Smooth muscle cell (in vitro differentiated cells): ENCODE measurements around the gene PMEPA1. TPM values are rescaled to one million over a fixed set of nuclear protein-coding genes. Genes with fewer than 3 reads are reported as not detected.

Experiments used
- DNase-seq: peaks from one replicate; lab custom pipeline; 2025; ENCODE audit not compliant: unreplicated experiment; lab: John Stamatoyannopoulos, UW
- H2AFZ ChIP-seq: fragments of 200-600 bp; sonication (generic); 2 replicates; pipeline ENCODE4 v1.6.0; 2016; ENCODE audit warnings: antibody characterized with exemption, low read depth, mild to moderate bottlenecking
- H3F3A ChIP-seq: fragments of 200-600 bp; sonication (generic); 2 replicates; pipeline ENCODE4 v1.6.0; 2017; ENCODE audit warnings: antibody characterized with exemption, low read depth
- H3K27ac ChIP-seq: fragments of 200-600 bp; sonication (generic); 2 replicates; pipeline ENCODE4 v1.5.1; 2016; ENCODE audit warnings: low read depth, mild to moderate bottlenecking
- H3K27me3 ChIP-seq: fragments of 200-600 bp; sonication (generic); 2 replicates; pipeline ENCODE4 v1.6.1; 2016; ENCODE audit warnings: low read depth, mild to moderate bottlenecking
- H3K36me3 ChIP-seq: fragments of 200-600 bp; sonication (generic); 2 replicates; pipeline ENCODE4 v1.5.1; 2016; ENCODE audit warnings: low read depth
- H3K4me1 ChIP-seq: fragments of 200-600 bp; sonication (generic); 2 replicates; pipeline ENCODE4 v1.5.1; 2016; ENCODE audit warnings: low read depth
- H3K4me2 ChIP-seq: fragments of 200-600 bp; sonication (generic); 2 replicates; pipeline ENCODE4 v1.6.0; 2016; ENCODE audit warnings: mild to moderate bottlenecking
- H3K4me3 ChIP-seq: fragments of 200-600 bp; sonication (generic); 2 replicates; pipeline ENCODE4 v1.5.1; 2016; ENCODE audit warnings: mild to moderate bottlenecking
- H3K79me2 ChIP-seq: fragments of 200-600 bp; sonication (generic); 2 replicates; pipeline ENCODE4 v1.6.0; 2016; ENCODE audit warnings: low read depth, mild to moderate bottlenecking
- H3K9ac ChIP-seq: fragments of 200-600 bp; sonication (generic); 2 replicates; pipeline ENCODE4 v1.6.0; 2016; ENCODE audit warnings: low read depth
- H3K9me3 ChIP-seq: fragments of 200-600 bp; sonication (generic); replicated peaks from 2 replicates; pipeline ENCODE4 v1.5.1; 2016; ENCODE audit warnings: low read depth
- H4K20me1 ChIP-seq: fragments of 200-600 bp; sonication (generic); 2 replicates; pipeline ENCODE4 v1.6.0; 2016; ENCODE audit warnings: low read depth
- CTCF ChIP-seq: fragments of 200-600 bp; sonication (generic); IDR thresholded peaks from 2 replicates; pipeline ENCODE4 v1.5.1; 2017; ENCODE audit warnings: borderline replicate concordance, mild to moderate bottlenecking, antibody characterized with exemption; ENCODE audit not compliant: insufficient read depth, poor library complexity, severe bottlenecking
- whole genome bisulfite sequencing: methylation state at CpG from one replicate; pipeline ENCODE4 v1.1.7; 2016; ENCODE audit warnings: low lambda C conversion rate; 5-methylcytosine and 5-hydroxymethylcytosine counted together
- polyA plus RNA-seq: library from polyadenylated mRNA; unstranded; fragments of >200 nt; fragmentation: Nextera tagmentation; extraction: Ambion mirVana; gene quantifications from 2 replicates; pipeline ENCODE4 v1.2.1, GENCODE V29; 2016
- total RNA-seq: library from RNA; depleted of rRNA; stranded (reverse); fragments of >200 nt; gene quantifications from 2 replicates; pipeline ENCODE4 v1.2.3, GENCODE V29; 2014

PMEPA1 gene
- total and polyA plus RNA-seq, 2 experiments from 2014 or later = 37.2 to 81.9 TPM

GRCh38 chr20:57621421-57622200, 88.2 kb downstream of the PMEPA1 start:
- Histone ChIP-seq H3K4me1 (no peaks in the 10 kb centered on the region), H3K36me3 (no peaks in the 10 kb centered on the region), H3K27me3 (no peaks in the 10 kb centered on the region), H3F3A (no peaks in the 10 kb centered on the region), H3K27ac (no peak overlapping the region), H4K20me1 (no peaks in the 10 kb centered on the region), H3K4me2 (no peak overlapping the region), H3K9me3 (no peaks in the 10 kb centered on the region), H3K4me3 (no peak overlapping the region), H3K79me2 (no peaks in the 10 kb centered on the region), H3K9ac (no peak overlapping the region), H2AFZ (no peak overlapping the region)
- no peak for DNase-seq
- no peak for TF ChIP-seq CTCF
- 81% methylated on average over 16 of the region's 16 CpGs for WGBS

GRCh38 chr20:57620999-57621398, 88.8 kb downstream of the PMEPA1 start:
- no peak overlapping the region for H3K9ac ChIP-seq
- H2AFZ ChIP-seq = no peak overlapping the region
- H3K79me2 ChIP-seq = no peaks in the 10 kb centered on the region
- no peaks in the 10 kb centered on the region for H3K4me1 ChIP-seq
- TF ChIP-seq CTCF = no peak
- DNase-seq = no peak
- H3K36me3 ChIP-seq = no peaks in the 10 kb centered on the region
- no peaks in the 10 kb centered on the region for H3K9me3 ChIP-seq
- H3K4me2 ChIP-seq = no peak overlapping the region
- WGBS = 93% methylated on average over 11 of the region's 11 CpGs
- no peak overlapping the region for H3K4me3 ChIP-seq
- no peak overlapping the region for H3K27ac ChIP-seq
- peaks cover 2% of the 10 kb centered on the region for H3K27me3 ChIP-seq
- no peaks in the 10 kb centered on the region for H4K20me1 ChIP-seq
- H3F3A ChIP-seq = no peaks in the 10 kb centered on the region

GRCh38 chr20:57620274-57620990, 89.4 kb downstream of the PMEPA1 start, which contains the start of gene ZBP1:
Gene ZBP1, minus strand, starts transcription at chr20:57620426. Its CDS starts 131 bp downstream, at chr20:57620295.
- Histone ChIP-seq H3K36me3 (no peaks in the 10 kb centered on the region), H3K4me1 (no peaks in the 10 kb centered on the region), H3K27ac (no peak within 1 kb of the TSS), H2AFZ (no peak within 1 kb of the TSS), H4K20me1 (no peaks in the 10 kb centered on the region), H3K9me3 (no peaks in the 10 kb centered on the region), H3K79me2 (no peaks in the 10 kb centered on the region), H3K4me2 (no peak within 1 kb of the TSS), H3K9ac (no peak within 1 kb of the TSS), H3F3A (no peaks in the 10 kb centered on the region), H3K4me3 (no peak within 1 kb of the TSS), H3K27me3 (peaks cover 4% of the 10 kb centered on the region)
- no peak for TF ChIP-seq CTCF
- WGBS = 92% methylated on average over 18 of the region's 18 CpGs
- DNase-seq = no peak
